Neuron (in vitro differentiated cells): ENCODE measurements around the gene CD81.

Experiments used
- H2AFZ ChIP-seq: one replicate; pipeline ENCODE4 v1.6.1; 2013; ENCODE audit warnings: low read depth, mild to moderate bottlenecking, inconsistent platforms, low read length, moderate library complexity
- H3K27me3 ChIP-seq: one replicate; pipeline ENCODE4 v1.6.1; 2013; ENCODE audit warnings: low read length; ENCODE audit not compliant: insufficient read depth
- H3K36me3 ChIP-seq: one replicate; pipeline ENCODE4 v1.6.1; 2013; ENCODE audit warnings: low read length; ENCODE audit not compliant: insufficient read depth
- H3K4me1 ChIP-seq: one replicate; pipeline ENCODE4 v1.6.1; 2013; ENCODE audit warnings: low read length; ENCODE audit not compliant: insufficient read depth
- H3K4me3 ChIP-seq: 2 replicates; pipeline ENCODE4 v1.5.1; 2013; ENCODE audit warnings: mild to moderate bottlenecking, low read length, moderate library complexity
- H3K9me3 ChIP-seq: one replicate; pipeline ENCODE4 v1.6.1; 2013; ENCODE audit warnings: low read length

Gene CD81

GRCh38 chr11:2374456-2375201 is 2.5 kb upstream of the CD81 start:
- no peaks in the 10 kb centered on the region for H3K9me3 ChIP-seq
- no peak overlapping the region for H2AFZ ChIP-seq
- H3K4me1 ChIP-seq: peaks cover 6% of the 10 kb centered on the region
- no peaks in the 10 kb centered on the region for H3K27me3 ChIP-seq
- H3K36me3 ChIP-seq: no peaks in the 10 kb centered on the region
- no peak overlapping the region for H3K4me3 ChIP-seq

GRCh38 chr11:2375341-2375853 is 1.7 kb upstream of the CD81 start:
- peaks cover 7% of the 10 kb centered on the region for H3K36me3 ChIP-seq
- H3K4me3 ChIP-seq: no peak overlapping the region
- H3K4me1 ChIP-seq: peaks cover 6% of the 10 kb centered on the region
- H3K9me3 ChIP-seq: peaks cover 2% of the 10 kb centered on the region
- H2AFZ ChIP-seq: no peak overlapping the region
- no peaks in the 10 kb centered on the region for H3K27me3 ChIP-seq

GRCh38 chr11:2375964-2376551 is 1.1 kb upstream of the CD81 start:
- Histone ChIP-seq H3K27me3 (no peaks in the 10 kb centered on the region), H3K4me1 (peaks cover 6% of the 10 kb centered on the region), H3K36me3 (peaks cover 13% of the 10 kb centered on the region), H3K4me3 (no peak overlapping the region), H2AFZ (no peak overlapping the region), H3K9me3 (peaks cover 5% of the 10 kb centered on the region)

GRCh38 chr11:2377511-2378443 is 667 bp downstream of the CD81 start:
- Histone ChIP-seq H3K4me3 (peak overlapping the region; percentile 94), H3K27me3 (no peaks in the 10 kb centered on the region), H3K4me1 (peaks cover 6% of the 10 kb centered on the region), H3K9me3 (peaks cover 7% of the 10 kb centered on the region), H3K36me3 (peaks cover 19% of the 10 kb centered on the region), H2AFZ (no peak overlapping the region)

GRCh38 chr11:2378527-2379210 is 1.6 kb downstream of the CD81 start:
- Histone ChIP-seq H3K4me3 (peak overlapping the region; percentile 94), H3K27me3 (no peaks in the 10 kb centered on the region), H3K36me3 (peaks cover 19% of the 10 kb centered on the region), H3K4me1 (peaks cover 6% of the 10 kb centered on the region), H3K9me3 (peaks cover 7% of the 10 kb centered on the region), H2AFZ (no peak overlapping the region)

- peaks cover 6% of the 10 kb centered on the region for H3K4me1 ChIP-seq
- H3K4me3 ChIP-seq: no peak overlapping the region
- no peaks in the 10 kb centered on the region for H3K27me3 ChIP-seq
- H2AFZ ChIP-seq: no peak overlapping the region
- H3K36me3 ChIP-seq: peaks cover 19% of the 10 kb centered on the region
- H3K9me3 ChIP-seq: peaks cover 7% of the 10 kb centered on the region
These were observed 2.5 kb downstream of the CD81 start for GRCh38 chr11:2379466-2380174.

GRCh38 chr11:2380396-2380795 is 3.3 kb downstream of the CD81 start:
- Histone ChIP-seq H3K9me3 (peaks cover 7% of the 10 kb centered on the region), H2AFZ (no peak overlapping the region), H3K36me3 (peaks cover 25% of the 10 kb centered on the region), H3K27me3 (no peaks in the 10 kb centered on the region), H3K4me1 (peaks cover 6% of the 10 kb centered on the region), H3K4me3 (no peak overlapping the region)

GRCh38 chr11:2380807-2381350 is 3.8 kb downstream of the CD81 start:
- Histone ChIP-seq H3K36me3 (peaks cover 25% of the 10 kb centered on the region), H2AFZ (no peak overlapping the region), H3K27me3 (no peaks in the 10 kb centered on the region), H3K9me3 (peaks cover 7% of the 10 kb centered on the region), H3K4me3 (no peak overlapping the region), H3K4me1 (peaks cover 6% of the 10 kb centered on the region)

GRCh38 chr11:2381494-2382128 is 4.5 kb downstream of the CD81 start:
- Histone ChIP-seq H3K27me3 (no peaks in the 10 kb centered on the region), H3K9me3 (peaks cover 7% of the 10 kb centered on the region), H3K4me1 (peaks cover 10% of the 10 kb centered on the region), H3K4me3 (no peak overlapping the region), H2AFZ (no peak overlapping the region), H3K36me3 (peaks cover 25% of the 10 kb centered on the region)

GRCh38 chr11:2382129-2382517 is 5.0 kb downstream of the CD81 start:
- H3K36me3 ChIP-seq: peaks cover 25% of the 10 kb centered on the region
- H3K4me3 ChIP-seq: no peak overlapping the region

GRCh38 chr11:2382936-2383851 is 6.1 kb downstream of the CD81 start:
- H3K4me1 ChIP-seq: peaks cover 22% of the 10 kb centered on the region
- H3K9me3 ChIP-seq: peaks cover 7% of the 10 kb centered on the region
- H2AFZ ChIP-seq: no peak overlapping the region
- peaks cover 25% of the 10 kb centered on the region for H3K36me3 ChIP-seq
- no peaks in the 10 kb centered on the region for H3K27me3 ChIP-seq
- no peak overlapping the region for H3K4me3 ChIP-seq

More at GRCh38 chr11:2382129-2382517, 5.0 kb downstream of the CD81 start:
- Histone ChIP-seq H3K4me1 (peaks cover 15% of the 10 kb centered on the region), H2AFZ (no peak overlapping the region), H3K27me3 (no peaks in the 10 kb centered on the region), H3K9me3 (peaks cover 7% of the 10 kb centered on the region)
